Activated naive CD8-positive, alpha-beta T cell treated with anti-CD3 and anti-CD28 coated beads, Interleukin-2, amount 50 U/mL, for 24 hours (primary cell): Measurements from ENCODE around the gene ZMYM2.
A peak's percentile ranks its signal among the peaks of the same experiment; 100 is the strongest.

Source experiments
- ATAC-seq: fragments of 150-1000 bp; cut with Tn5 transposase; one replicate; pipeline ENCODE4 v1.10.0; 2021
- DNase-seq: peaks from one replicate; pipeline ENCODE4 v3.0.0; 2021
- H3K27ac Mint-ChIP-seq: one replicate; pipeline ENCODE4 v1.8.0; 2021; ENCODE audit warnings: mild to moderate bottlenecking, mixed read lengths
- H3K27me3 Mint-ChIP-seq: one replicate; pipeline ENCODE4 v1.8.0; 2021; ENCODE audit warnings: mixed read lengths
- H3K36me3 Mint-ChIP-seq: one replicate; pipeline ENCODE4 v1.8.0; 2021; ENCODE audit warnings: low read depth, mixed read lengths
- H3K4me1 Mint-ChIP-seq: one replicate; pipeline ENCODE4 v1.8.0; 2021; ENCODE audit warnings: mixed read lengths
- H3K4me3 Mint-ChIP-seq: one replicate; pipeline ENCODE4 v1.8.0; 2021; ENCODE audit warnings: mild to moderate bottlenecking, moderate library complexity, mixed read lengths
- H3K9me3 Mint-ChIP-seq: one replicate; pipeline ENCODE4 v1.8.0; 2021; ENCODE audit warnings: mixed read lengths

ZMYM2 gene

GRCh38 chr13:19958155-19959111 lies at the start of gene ZMYM2:
Gene ZMYM2 (plus strand): TSS chr13:19958727. CDS start chr13:19993073, 34,346 bp downstream.
- H3K27ac Mint-ChIP-seq = peak within 1 kb of the TSS; percentile 97
- H3K36me3 Mint-ChIP-seq = peaks cover 8% of the 10 kb centered on the region
- H3K9me3 Mint-ChIP-seq = no peaks in the 10 kb centered on the region
- H3K4me1 Mint-ChIP-seq = peaks cover 40% of the 10 kb centered on the region
- H3K27me3 Mint-ChIP-seq = no peaks in the 10 kb centered on the region
- peak within 1 kb of the TSS; percentile 93 for H3K4me3 Mint-ChIP-seq
- ATAC-seq = peak; percentile 86
- peak; percentile 99 for DNase-seq

- H3K36me3 Mint-ChIP-seq = no peaks in the 10 kb centered on the region
- no peak overlapping the region for H3K4me3 Mint-ChIP-seq
- no peaks in the 10 kb centered on the region for H3K9me3 Mint-ChIP-seq
- DNase-seq (no peak), ATAC-seq (no peak)
- no peaks in the 10 kb centered on the region for H3K27me3 Mint-ChIP-seq
- no peaks in the 10 kb centered on the region for H3K4me1 Mint-ChIP-seq
- H3K27ac Mint-ChIP-seq = no peak overlapping the region
These were observed 48.0 kb upstream of the ZMYM2 start for GRCh38 chr13:19910336-19911072.

- Mint-ChIP-seq H3K4me3 (no peak overlapping the region), H3K27me3 (no peaks in the 10 kb centered on the region), H3K36me3 (no peaks in the 10 kb centered on the region), H3K27ac (no peak overlapping the region), H3K4me1 (no peaks in the 10 kb centered on the region), H3K9me3 (no peaks in the 10 kb centered on the region)
- ATAC-seq = no peak
- no peak for DNase-seq
These were observed 31.3 kb upstream of the ZMYM2 start for GRCh38 chr13:19927117-19927748.

GRCh38 chr13:19940106-19940505 lies 18.4 kb upstream of the ZMYM2 start:
- Mint-ChIP-seq H3K4me1 (no peaks in the 10 kb centered on the region), H3K27me3 (peaks cover 15% of the 10 kb centered on the region), H3K4me3 (no peak overlapping the region), H3K27ac (no peak overlapping the region), H3K36me3 (no peaks in the 10 kb centered on the region), H3K9me3 (no peaks in the 10 kb centered on the region)
- no peak for ATAC-seq
- no peak for DNase-seq

- Mint-ChIP-seq H3K27me3 (peaks cover 3% of the 10 kb centered on the region), H3K4me3 (no peak overlapping the region), H3K27ac (no peak overlapping the region), H3K9me3 (no peaks in the 10 kb centered on the region), H3K4me1 (no peaks in the 10 kb centered on the region), H3K36me3 (no peaks in the 10 kb centered on the region)
- ATAC-seq = no peak
- DNase-seq = no peak
These were observed 8.2 kb upstream of the ZMYM2 start for GRCh38 chr13:19950374-19950773.

GRCh38 chr13:19952850-19953249 lies 5.7 kb upstream of the ZMYM2 start:
- no peaks in the 10 kb centered on the region for H3K9me3 Mint-ChIP-seq
- H3K36me3 Mint-ChIP-seq = no peaks in the 10 kb centered on the region
- no peak overlapping the region for H3K27ac Mint-ChIP-seq
- ATAC-seq = no peak
- H3K4me3 Mint-ChIP-seq = no peak overlapping the region
- no peak for DNase-seq
- peaks cover 7% of the 10 kb centered on the region for H3K4me1 Mint-ChIP-seq
- no peaks in the 10 kb centered on the region for H3K27me3 Mint-ChIP-seq

GRCh38 chr13:19955873-19956559 lies 2.5 kb upstream of the ZMYM2 start:
- Mint-ChIP-seq H3K4me3 (no peak overlapping the region), H3K9me3 (no peaks in the 10 kb centered on the region), H3K36me3 (peaks cover 2% of the 10 kb centered on the region), H3K27ac (no peak overlapping the region), H3K4me1 (peaks cover 19% of the 10 kb centered on the region), H3K27me3 (no peaks in the 10 kb centered on the region)
- no peak for ATAC-seq
- no peak for DNase-seq

GRCh38 chr13:19957320-19958154 lies 990 bp upstream of the ZMYM2 start:
- H3K27ac Mint-ChIP-seq = peak overlapping the region; percentile 70
- peak; percentile 5 for ATAC-seq

GRCh38 chr13:19959141-19959830 lies 759 bp downstream of the ZMYM2 start:
- Mint-ChIP-seq H3K9me3 (no peaks in the 10 kb centered on the region), H3K36me3 (peaks cover 11% of the 10 kb centered on the region), H3K27ac (peak overlapping the region; percentile 97), H3K27me3 (no peaks in the 10 kb centered on the region), H3K4me3 (peak overlapping the region; percentile 93), H3K4me1 (peaks cover 44% of the 10 kb centered on the region)
- DNase-seq (peak; percentile 72), ATAC-seq (peak; percentile 16)

More at GRCh38 chr13:19957320-19958154, 990 bp upstream of the ZMYM2 start:
- Mint-ChIP-seq H3K4me3 (peak overlapping the region; percentile 76), H3K36me3 (peaks cover 8% of the 10 kb centered on the region), H3K9me3 (no peaks in the 10 kb centered on the region), H3K27me3 (no peaks in the 10 kb centered on the region), H3K4me1 (peaks cover 32% of the 10 kb centered on the region)
- DNase-seq = peak; percentile 82

GRCh38 chr13:19959831-19960652 lies 1.5 kb downstream of the ZMYM2 start:
- Mint-ChIP-seq H3K9me3 (no peaks in the 10 kb centered on the region), H3K4me1 (peaks cover 48% of the 10 kb centered on the region), H3K4me3 (peak overlapping the region; percentile 93), H3K36me3 (peaks cover 11% of the 10 kb centered on the region), H3K27ac (peak overlapping the region; percentile 97), H3K27me3 (no peaks in the 10 kb centered on the region)
- peak; percentile 71 for ATAC-seq
- DNase-seq = peak; percentile 84

GRCh38 chr13:19960653-19960976 lies 2.1 kb downstream of the ZMYM2 start:
- DNase-seq = no peak
- Mint-ChIP-seq H3K27me3 (no peaks in the 10 kb centered on the region), H3K9me3 (no peaks in the 10 kb centered on the region), H3K4me3 (peak overlapping the region; percentile 93), H3K36me3 (peaks cover 17% of the 10 kb centered on the region), H3K4me1 (peaks cover 54% of the 10 kb centered on the region), H3K27ac (peak overlapping the region; percentile 97)
- ATAC-seq = peak; percentile 4

GRCh38 chr13:19961489-19961888 lies 3.0 kb downstream of the ZMYM2 start:
- peak overlapping the region; percentile 93 for H3K4me3 Mint-ChIP-seq
- no peak for ATAC-seq
- DNase-seq = no peak
- H3K27me3 Mint-ChIP-seq = no peaks in the 10 kb centered on the region
- no peaks in the 10 kb centered on the region for H3K9me3 Mint-ChIP-seq
- H3K27ac Mint-ChIP-seq = peak overlapping the region; percentile 2
- peaks cover 17% of the 10 kb centered on the region for H3K36me3 Mint-ChIP-seq
- H3K4me1 Mint-ChIP-seq = peaks cover 54% of the 10 kb centered on the region
